ENCODE measurements around the gene AHNAK2.

DNA sequence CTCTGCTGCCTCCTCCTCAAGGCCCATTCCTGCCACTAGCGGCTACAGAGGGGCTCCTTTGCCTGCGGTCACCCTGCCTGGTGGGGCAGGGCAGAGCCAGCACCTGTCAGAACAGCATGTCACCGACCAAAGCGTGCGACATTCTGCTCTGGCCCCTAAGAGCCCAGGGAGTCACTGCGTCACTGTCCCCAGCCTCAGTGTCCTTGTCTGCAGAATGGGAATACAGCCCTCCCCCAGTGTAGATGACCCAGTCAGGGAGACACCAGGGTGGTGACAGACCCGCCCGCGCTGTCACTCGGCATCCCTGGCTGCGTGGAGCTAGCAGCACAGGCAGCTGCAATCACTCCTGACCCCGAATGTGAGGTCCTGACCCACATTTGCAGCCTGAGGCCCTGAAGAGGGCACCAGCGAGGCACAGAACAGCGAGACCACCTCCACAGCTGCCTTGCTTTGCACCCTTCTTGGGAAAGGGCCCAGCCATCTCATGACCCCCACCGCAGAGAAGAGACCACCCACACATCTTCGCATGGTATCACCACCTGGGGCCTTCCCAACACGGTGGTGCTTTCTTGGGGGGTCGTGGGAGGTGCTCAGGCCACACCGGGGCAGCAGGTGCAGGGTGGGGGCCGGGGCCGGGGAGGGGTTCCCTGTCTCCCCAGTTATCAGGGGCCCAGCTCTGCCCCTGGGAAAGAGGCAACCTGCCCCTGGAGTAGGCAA, 2.5 kb downstream of the AHNAK2 start:
- TF ChIP-seq POLR2A (IDR thresholded peaks at IDR 0.05): no peak
- no peak for TF ChIP-seq CTCF (IDR thresholded peaks at IDR 0.05)
